ENCODE measurements around the gene FLT4. TPM values are rescaled to one million over a fixed set of nuclear protein-coding genes. Genes with fewer than 3 reads are reported as not detected.

Gene FLT4
- total RNA-seq, 1 experiment from 2014 or later, result 6.3 TPM

GRCh38 chr5:180622910-180623309 is 26.5 kb downstream of the FLT4 start:
- Histone ChIP-seq H3K4ac (ENCODE audit: low read depth, low read length) (no peak overlapping the region), H3K9me3 (ENCODE audit: control insufficient read depth, low read depth, low read length) (no peaks in the 10 kb centered on the region), H3K18ac (ENCODE audit: insufficient read length, low read depth, low read length) (no peak overlapping the region), H2BK5ac (ENCODE audit: insufficient read length, low read length) (no peak overlapping the region), H4K20me1 (ENCODE audit: control insufficient read depth, insufficient read depth, insufficient read length) (no peaks in the 10 kb centered on the region), H3K9ac (ENCODE audit: extremely low read depth, insufficient read length, low read length) (no peak overlapping the region), H3K14ac (ENCODE audit: insufficient read depth, low read length) (no peak overlapping the region; the same call in 1 of the 2 replicates), H2BK12ac (ENCODE audit: insufficient read length, low read depth, low read length) (no peak overlapping the region), H2BK120ac (ENCODE audit: low read depth, low read length, poor library complexity, severe bottlenecking) (no peak overlapping the region), H2BK20ac (ENCODE audit: low read depth, low read length, poor library complexity, severe bottlenecking) (no peak overlapping the region), H3K27ac (ENCODE audit: insufficient read length, low read depth, low read length) (no peak overlapping the region), H3K23ac (ENCODE audit: insufficient read length, low read depth, low read length) (no peak overlapping the region), H3K56ac (ENCODE audit: insufficient read length, low read depth, low read length) (no peak overlapping the region), H4K8ac (replicated peaks; ENCODE audit: insufficient read length, low read depth, low read length) (no peak overlapping the region), H4K5ac (ENCODE audit: insufficient read length, low read depth, low read length) (no peak overlapping the region), H3K79me1 (ENCODE audit: insufficient read depth, low read depth, low read length, poor library complexity, severe bottlenecking) (no peaks in the 10 kb centered on the region), H2BK15ac (ENCODE audit: low read depth, low read length) (no peak overlapping the region), H2AFZ (ENCODE audit: low read length) (no peak overlapping the region), H3K23me2 (ENCODE audit: insufficient read length, low read depth, low read length, poor library complexity, severe bottlenecking) (peaks cover 4% of the 10 kb centered on the region), H2AK5ac (ENCODE audit: insufficient read length, low read length) (no peak overlapping the region), H4K91ac (ENCODE audit: insufficient read length, low read depth, low read length) (no peak overlapping the region), H3K4me1 (ENCODE audit: insufficient read depth, low read length) (no peaks in the 10 kb centered on the region), H3K4me2 (ENCODE audit: insufficient read depth, insufficient read length, low read length) (no peak overlapping the region), H3K27me3 (ENCODE audit: insufficient read depth, low read length) (peaks cover 3% of the 10 kb centered on the region; the same call in 1 of the 2 replicates), H3T11ph (ENCODE audit: low read length) (no peak overlapping the region), H3K79me2 (ENCODE audit: insufficient read depth, low read length) (no peaks in the 10 kb centered on the region)
- H3K27ac Mint-ChIP-seq, result no peak overlapping the region
- peaks cover 6 to 8% of the 10 kb centered on the region in 2 experiments; a peak in 3 of 4 replicates for H3K4me1 Mint-ChIP-seq
- peaks cover 15% of the 10 kb centered on the region for H3K27me3 Mint-ChIP-seq (ENCODE audit: low read depth)
- WGBS (ENCODE audit: extremely low coverage, insufficient read length, low lambda C conversion rate), result no CpG with 5 or more reads among the region's 6 CpGs
- TF ChIP-seq CTCF (conservative IDR thresholded peaks at IDR 0.05), result no peak
- H3K4me3 Mint-ChIP-seq, result no peak overlapping the region; a peak in 1 of 5 replicates
- no peaks in the 10 kb centered on the region for H3K9me3 Mint-ChIP-seq
- H3K36me3 Mint-ChIP-seq (ENCODE audit: insufficient read depth in 1 of 3, low read depth in 3 of 3), result no peaks in the 10 kb centered on the region; a peak in 1 of 7 replicates
- no peak for DNase-seq

Data from H9 (cell line).